ENCODE results near the gene RPS24. TPM values are rescaled to one million over a fixed set of nuclear protein-coding genes. Genes with fewer than 3 reads are reported as not detected.
"Not testable (repeated sequence)": the region's sequence is repeated elsewhere in the genome, so short reads cannot be mapped to it uniquely, and the experiment has no call there.

RPS24 gene
- total and polyA plus RNA-seq, 4 donors: 1,301 to 3,675 (median 1,871) TPM

- not testable (repeated sequence) for H3K9me3 ChIP-seq (ENCODE audit: control insufficient read depth, insufficient read depth, low read length); H3K27me3 ChIP-seq (ENCODE audit: control insufficient read depth, insufficient read depth, low read length); DNase-seq (ENCODE audit: low read depth in 4 of 6, low spot score in 6 of 6); H3K4me3 ChIP-seq (ENCODE audit: low read depth, low read length); H3K27ac ChIP-seq (ENCODE audit: low read depth, low read length); H3K36me3 ChIP-seq (ENCODE audit: control insufficient read depth, insufficient read depth, low read length)
- H3K4me1 ChIP-seq (ENCODE audit: control insufficient read depth, insufficient read depth, low read length): peaks cover 15% of the 10 kb centered on the region
- WGBS (ENCODE audit: insufficient coverage): 100% methylated on average over 3 of the region's 29 CpGs
Observed at GRCh38 chr10:78075806-78076205, 42.1 kb downstream of the RPS24 start.

DNA sequence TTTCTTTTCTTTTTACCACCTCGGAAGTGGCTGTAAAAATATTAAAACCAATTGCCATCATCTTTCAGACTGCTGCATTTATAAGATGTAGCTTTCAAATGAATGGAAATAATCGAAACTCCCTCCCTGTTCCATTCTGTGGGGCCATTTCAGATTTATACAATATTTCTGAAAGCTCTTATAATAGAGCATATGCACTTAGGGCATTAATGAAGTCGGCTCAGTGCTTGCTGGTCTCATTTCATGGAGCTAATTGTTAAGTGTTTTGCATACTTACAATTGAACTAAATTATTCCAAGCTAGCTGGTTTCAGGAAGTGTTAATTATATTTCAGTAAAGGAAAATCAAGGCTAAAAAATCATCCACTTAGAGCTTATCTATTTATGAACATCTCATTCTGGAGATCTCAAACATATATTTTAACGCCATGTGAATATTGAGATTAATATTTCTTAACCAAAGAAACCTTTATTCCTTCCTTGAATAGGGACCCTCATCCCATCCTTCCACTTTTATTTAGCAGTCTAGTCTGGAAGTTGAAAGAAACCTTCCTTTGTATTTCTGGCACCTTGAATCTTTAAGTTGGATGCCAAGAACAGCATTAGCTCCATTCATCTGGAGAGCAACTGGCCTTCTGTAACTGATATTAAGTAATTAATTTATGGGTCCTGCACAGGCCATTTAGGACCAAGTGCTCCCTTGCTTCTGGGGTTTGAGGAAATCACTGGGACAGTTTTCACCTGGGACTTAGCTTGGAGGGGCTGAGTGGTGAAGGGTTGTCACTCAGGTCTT is 45.1 kb downstream of the RPS24 start:
- Histone ChIP-seq H3K27ac (ENCODE audit: low read depth, low read length) (no peak overlapping the region), H3K9me3 (ENCODE audit: control insufficient read depth, insufficient read depth, low read length) (no peaks in the 10 kb centered on the region), H3K4me1 (ENCODE audit: control insufficient read depth, insufficient read depth, low read length) (peaks cover 6% of the 10 kb centered on the region), H3K27me3 (ENCODE audit: control insufficient read depth, insufficient read depth, low read length) (no peaks in the 10 kb centered on the region), H3K4me3 (ENCODE audit: low read depth, low read length) (no peak overlapping the region), H3K36me3 (ENCODE audit: control insufficient read depth, insufficient read depth, low read length) (no peaks in the 10 kb centered on the region)
- peak in 2 of 6 donors; percentile 67 to 70 for DNase-seq (ENCODE audit: low read depth in 4 of 6, low spot score in 6 of 6)
- no CpG with 5 or more reads among the region's 4 CpGs for WGBS (ENCODE audit: insufficient coverage)

DNA sequence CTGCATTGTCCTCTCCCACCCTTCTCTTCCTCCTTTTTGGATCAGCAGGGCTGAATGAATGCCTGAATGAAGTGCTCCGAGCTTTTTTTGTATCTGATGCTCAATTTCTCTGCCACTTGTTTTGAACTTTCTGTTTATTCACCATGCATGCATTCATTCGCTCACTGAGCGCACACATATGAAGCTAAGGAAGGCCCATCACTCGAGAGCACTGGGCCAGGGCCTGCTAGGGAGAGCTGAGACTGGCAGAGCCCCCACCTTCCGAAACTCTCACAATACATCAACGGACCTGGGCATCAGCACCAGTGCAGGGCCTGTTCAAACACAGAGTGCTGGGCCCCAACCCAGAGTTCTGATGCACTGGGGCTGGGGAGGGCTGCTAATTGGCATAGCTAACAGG is 45.7 kb downstream of the RPS24 start:
- Histone ChIP-seq H3K9me3 (ENCODE audit: control insufficient read depth, insufficient read depth, low read length) (no peaks in the 10 kb centered on the region), H3K27me3 (ENCODE audit: control insufficient read depth, insufficient read depth, low read length) (no peaks in the 10 kb centered on the region), H3K4me3 (ENCODE audit: low read depth, low read length) (no peak overlapping the region), H3K27ac (ENCODE audit: low read depth, low read length) (no peak overlapping the region), H3K36me3 (ENCODE audit: control insufficient read depth, insufficient read depth, low read length) (no peaks in the 10 kb centered on the region), H3K4me1 (ENCODE audit: control insufficient read depth, insufficient read depth, low read length) (peaks cover 6% of the 10 kb centered on the region)
- DNase-seq (ENCODE audit: low read depth in 4 of 6, low spot score in 6 of 6): peak in 1 of 6 donors; percentile 60
- WGBS (ENCODE audit: insufficient coverage): 79% methylated on average over 4 of the region's 6 CpGs

DNA sequence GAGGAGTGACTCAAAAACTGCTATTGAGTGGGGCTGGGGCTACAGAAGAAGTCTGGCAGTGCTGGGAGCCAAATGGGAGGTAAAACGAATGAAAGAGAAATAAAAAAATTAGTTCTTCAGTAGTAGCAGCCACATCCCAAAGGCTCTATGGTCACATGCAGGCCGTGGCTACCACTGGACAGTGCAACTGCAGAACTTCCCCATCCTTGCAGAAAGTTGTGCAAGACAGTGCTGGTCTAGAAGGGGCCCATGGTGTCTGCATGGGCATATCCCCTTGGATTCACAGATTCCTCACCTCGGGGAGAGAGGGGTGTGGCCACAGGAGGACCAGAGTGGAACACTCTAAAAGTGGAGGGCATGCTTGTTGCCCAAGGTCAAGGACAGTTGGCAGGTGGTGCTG is 47.6 kb downstream of the RPS24 start:
- H3K27ac ChIP-seq (ENCODE audit: low read depth, low read length): no peak overlapping the region
- peaks cover 7% of the 10 kb centered on the region for H3K4me1 ChIP-seq (ENCODE audit: control insufficient read depth, insufficient read depth, low read length)
- H3K36me3 ChIP-seq (ENCODE audit: control insufficient read depth, insufficient read depth, low read length): no peaks in the 10 kb centered on the region
- no peaks in the 10 kb centered on the region for H3K27me3 ChIP-seq (ENCODE audit: control insufficient read depth, insufficient read depth, low read length)
- H3K4me3 ChIP-seq (ENCODE audit: low read depth, low read length): no peak overlapping the region
- WGBS (ENCODE audit: insufficient coverage): 67% methylated on average over 3 of the region's 3 CpGs
- no peak for DNase-seq (ENCODE audit: low read depth in 4 of 6, low spot score in 6 of 6)
- H3K9me3 ChIP-seq (ENCODE audit: control insufficient read depth, insufficient read depth, low read length): no peaks in the 10 kb centered on the region

GRCh38 chr10:78082636-78083035 is 49.0 kb downstream of the RPS24 start:
- H3K36me3 ChIP-seq (ENCODE audit: control insufficient read depth, insufficient read depth, low read length): no peaks in the 10 kb centered on the region
- H3K27ac ChIP-seq (ENCODE audit: low read depth, low read length): no peak overlapping the region
- no peak for DNase-seq (ENCODE audit: low read depth in 4 of 6, low spot score in 6 of 6)
- H3K4me3 ChIP-seq (ENCODE audit: low read depth, low read length): no peak overlapping the region
- WGBS (ENCODE audit: insufficient coverage): 84% methylated on average over 3 of the region's 4 CpGs
- H3K9me3 ChIP-seq (ENCODE audit: control insufficient read depth, insufficient read depth, low read length): no peaks in the 10 kb centered on the region
- H3K27me3 ChIP-seq (ENCODE audit: control insufficient read depth, insufficient read depth, low read length): no peaks in the 10 kb centered on the region
- peaks cover 15% of the 10 kb centered on the region for H3K4me1 ChIP-seq (ENCODE audit: control insufficient read depth, insufficient read depth, low read length)

Other genes starting within 250 kb of the RPS24 start
- 10 to 100 TPM; 27.5 to 33.4 TPM for gene DLG5, start 107.1 kb upstream of the RPS24 start, total RNA-seq
- gene DLG5, start 107.1 kb upstream of the RPS24 start, polyA plus RNA-seq (ENCODE audit: insufficient read length in 2 of 2): 10 to 100 TPM; 69.3 to 78.5 TPM
- 10 to 100 TPM; 15.3 to 25.8 TPM for gene POLR3A, start 4.3 kb upstream of the RPS24 start, total RNA-seq
- 10 to 100 TPM; 22.3 to 23.4 TPM for gene POLR3A, start 4.3 kb upstream of the RPS24 start, polyA plus RNA-seq (ENCODE audit: insufficient read length in 2 of 2)